Measurements from ENCODE around the gene ARID2.

The ARID2 gene

DNA sequence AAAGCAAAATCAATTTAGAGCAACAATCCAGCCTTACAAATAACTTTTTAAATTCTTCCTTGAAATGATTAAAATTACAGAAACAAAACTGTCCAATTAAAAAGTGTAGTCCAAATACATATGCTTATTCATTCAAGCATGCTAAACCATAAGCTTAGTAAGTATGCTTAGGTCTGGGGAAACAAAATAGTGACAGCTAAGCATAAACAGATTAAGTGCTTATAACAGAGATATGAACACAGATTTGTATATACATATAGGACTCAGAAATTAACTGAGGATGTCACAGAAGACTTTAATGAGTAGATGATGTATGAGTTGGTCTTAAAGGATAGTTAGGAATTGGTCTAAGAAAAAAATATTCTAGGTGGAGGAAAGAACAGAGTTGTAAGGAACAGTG, 219.0 kb downstream of the ARID2 start:
- no peak for DNase-seq

All from NCI-H2227 treated with DMSO at 0.1 percent for 48 hours (cell line).